GM12878 (cell line): Measurements from ENCODE around the gene UST. TPM values are rescaled to one million over a fixed set of nuclear protein-coding genes. Genes with fewer than 3 reads are reported as not detected.

Source experiments
- ATAC-seq: fragments of 200-7000 bp; cut with Tn5 transposase; 3 replicates; pipeline ENCODE4 v1.9.1; 2020; ENCODE audit warnings: mild to moderate bottlenecking, moderate library complexity
- BruUV-seq: library from RNA; stranded (reverse); fragments of 400-500 nt; replicated peaks from 2 replicates; lab custom pipeline; 2021; lab: Mats Ljungman, UMichigan
- CTCF ChIA-PET: fragments of 300-600 bp; sonication (Branson Sonifier 250); formaldehyde crosslinking; extraction: SDS; loops from one replicate; lab custom pipeline; 2021; ENCODE audit warnings: inconsistent platforms; lab: Yijun Ruan, JAX
- POLR2A ChIA-PET: fragments of 350-600 bp; formaldehyde crosslinking; extraction: SDS; loops from one replicate; lab custom pipeline; 2021; ENCODE audit warnings: inconsistent platforms; lab: Charles Lee
- RAD21 ChIA-PET: fragments of 300-600 bp; sonication (Branson Sonifier 250); formaldehyde crosslinking; loops from one replicate; lab custom pipeline; 2023; ENCODE audit warnings: antibody characterized with exemption; ENCODE audit not compliant: unreplicated experiment; lab: Charles Lee
- SMC1A ChIA-PET: fragments of 300-600 bp; sonication (Branson Sonifier 250); formaldehyde crosslinking; loops from one replicate; lab custom pipeline; 2023; ENCODE audit not compliant: unreplicated experiment, uncharacterized antibody; lab: Charles Lee
- DNase-seq: peaks from one replicate; pipeline ENCODE4 v3.0.0-alpha.2; 2011; ENCODE audit warnings: low read depth, low spot score
- FAIRE-seq: peaks from 3 replicates; lab custom pipeline; 2011; peaks lifted over from hg19 to GRCh38; lab: Jason Lieb, UNC
- H2AFZ ChIP-seq: 2 replicates; pipeline ENCODE4 v1.6.0; 2011; ENCODE audit warnings: low read depth, low read length, control low read depth; ENCODE audit not compliant: control insufficient read depth
- H3K27ac ChIP-seq: 2 replicates; pipeline ENCODE4 v1.5.1; 2011; ENCODE audit warnings: control low read depth; ENCODE audit not compliant: control insufficient read depth, insufficient read depth
- H3K27me3 ChIP-seq, 2 experiments: replicated peaks in 1 of 2; 2 replicates each; pipeline versions ENCODE4 v1.6.0 to v1.6.1; 2011; ENCODE audit warnings: low read length in 1 of 2; ENCODE audit not compliant: control insufficient read depth in 2 of 2, insufficient read depth in 2 of 2
- H3K36me3 ChIP-seq, 2 experiments: 2 replicates each; pipeline ENCODE4 v1.5.1; 2011; ENCODE audit warnings: low read length in 1 of 2; ENCODE audit not compliant: control insufficient read depth in 2 of 2, insufficient read depth in 2 of 2
- H3K4me1 ChIP-seq: 2 replicates; pipeline ENCODE4 v1.6.1; 2011; ENCODE audit warnings: mild to moderate bottlenecking, low read length, moderate library complexity, mixed read lengths; ENCODE audit not compliant: control insufficient read depth, insufficient read depth
- H3K4me2 ChIP-seq: 2 replicates; pipeline ENCODE4 v1.6.0; 2011; ENCODE audit warnings: control low read depth; ENCODE audit not compliant: control insufficient read depth, insufficient read depth
- H3K4me3 ChIP-seq: fragments of 200-600 bp; sonication (generic); 2 replicates; pipeline ENCODE4 v1.5.1; 2016
- H3K79me2 ChIP-seq: 2 replicates; pipeline ENCODE4 v1.6.0; 2011; ENCODE audit warnings: low read length; ENCODE audit not compliant: control insufficient read depth, insufficient read depth
- H3K9ac ChIP-seq: 2 replicates; pipeline ENCODE4 v1.8.0; 2011; ENCODE audit warnings: low read length, control low read depth, mixed read lengths; ENCODE audit not compliant: control insufficient read depth, insufficient read depth
- H3K9me3 ChIP-seq: replicated peaks from 3 replicates; pipeline ENCODE4 v1.5.1; 2011; ENCODE audit warnings: mild to moderate bottlenecking, low read length; ENCODE audit not compliant: control insufficient read depth, insufficient read depth
- H4K20me1 ChIP-seq: 2 replicates; pipeline ENCODE4 v1.6.0; 2011; ENCODE audit not compliant: control insufficient read depth, insufficient read depth
- BACH1 ChIP-seq: fragments of 450-650 bp; IDR thresholded peaks from 2 replicates; pipeline ENCODE4 v1.6.1; 2017; ENCODE audit warnings: mild to moderate bottlenecking, borderline replicate concordance
- EP300 ChIP-seq, 2 experiments: fragments of 150-350 bp in 1 of 2; IDR thresholded peaks; 2 replicates each; pipeline ENCODE4 v1.6.1; 2011 to 2012; ENCODE audit warnings: low read depth in 2 of 2, low read length in 2 of 2, borderline replicate concordance in 1 of 2, improper control_type of control experiment in 1 of 2, inconsistent platforms in 1 of 2; ENCODE audit not compliant: control insufficient read depth in 1 of 2
- FOS ChIP-seq: IDR thresholded peaks from 3 replicates; pipeline ENCODE4 v1.6.1; 2011; ENCODE audit warnings: borderline replicate concordance; ENCODE audit not compliant: insufficient read length; ENCODE audit errors: extremely low read depth
- GATAD2B ChIP-seq: fragments of 450-650 bp; conservative IDR thresholded peaks from 2 replicates; pipeline ENCODE4 v1.6.1; 2017; ENCODE audit warnings: low read depth, mild to moderate bottlenecking, moderate library complexity
- IKZF2 ChIP-seq, 2 experiments: fragments of 450-650 bp; IDR thresholded peaks; 2 replicates each; pipeline ENCODE4 v1.6.1; 2017; ENCODE audit warnings: mild to moderate bottlenecking in 2 of 2, moderate library complexity in 2 of 2
- LARP7 ChIP-seq: fragments of 450-650 bp; IDR thresholded peaks from 2 replicates; pipeline ENCODE4 v1.6.1; 2017; ENCODE audit warnings: mild to moderate bottlenecking
- MXI1 ChIP-seq: fragments of 150-350 bp; IDR thresholded peaks from 2 replicates; pipeline ENCODE4 v1.6.1; 2011; ENCODE audit warnings: low read depth, mild to moderate bottlenecking, inconsistent platforms, low read length, improper control_type of control experiment
- PAX5 ChIP-seq: IDR thresholded peaks from 2 replicates; pipeline ENCODE4 v1.6.1; 2011; ENCODE audit warnings: low read depth, low read length, borderline replicate concordance
- POU2F2 ChIP-seq: IDR thresholded peaks from 3 replicates; pipeline ENCODE4 v1.6.1; 2011; ENCODE audit warnings: low read depth, mild to moderate bottlenecking, low read length, borderline replicate concordance
- RAD51 ChIP-seq: fragments of 450-650 bp; IDR thresholded peaks from 2 replicates; pipeline ENCODE4 v1.6.1; 2016; ENCODE audit warnings: moderate library complexity, mild to moderate bottlenecking, inconsistent platforms
- SMAD1 ChIP-seq: fragments of 450-650 bp; IDR thresholded peaks from 2 replicates; pipeline ENCODE4 v1.6.1; 2018; ENCODE audit warnings: mild to moderate bottlenecking, low read depth; ENCODE audit not compliant: partially characterized antibody
- TCF7 ChIP-seq: IDR thresholded peaks from 2 replicates; pipeline ENCODE4 v1.6.1; 2014; ENCODE audit warnings: antibody characterized with exemption, borderline replicate concordance
- ZNF207 ChIP-seq: fragments of 450-650 bp; IDR thresholded peaks from 2 replicates; pipeline ENCODE4 v1.6.1; 2014; ENCODE audit warnings: antibody characterized with exemption, mild to moderate bottlenecking, borderline replicate concordance
- ZNF274 ChIP-seq: IDR thresholded peaks from one replicate; pipeline ENCODE4 v1.8.0; 2011; ENCODE audit not compliant: insufficient read length, insufficient read depth
- WGBS: methylation state at CpG from one replicate; pipeline ENCODE4 v1.1.6; 2016; ENCODE audit warnings: low lambda C conversion rate; ENCODE audit not compliant: insufficient replicate concordance, insufficient coverage; ENCODE audit errors: missing lambda C conversion rate; 5-methylcytosine and 5-hydroxymethylcytosine counted together
- in situ Hi-C: fragments of 300-500 bp; cut with MboI; formaldehyde crosslinking; loops from 9 replicates; pipeline ENCODE4 v1.14.3; 2018; ENCODE audit warnings: mixed read lengths
- intact Hi-C: fragments of 100-400 bp; cut with micrococcal nuclease; formaldehyde crosslinking; loops from one replicate; pipeline ENCODE4 v1.14.2; 2022; ENCODE audit not compliant: unreplicated experiment
- polyA plus RNA-seq, 11 experiments: library from polyadenylated mRNA; depleted of rRNA in 4 of 11; unstranded in 6 of 11; stranded (reverse) in 5 of 11; fragments of >200 nt; fragmentation: Nextera tagmentation in 4 of 11; fragmentation: Illumina TruSeq in 1 of 11; extraction: Ambion mirVana in 4 of 11; extraction: Trizol in 1 of 11; gene quantifications; 1 replicate in 1 of 11; 2 replicates in 10 of 11; pipeline versions ENCODE4 v1.2.1 to v1.2.3, GENCODE V29; 2011 to 2016; ENCODE audit warnings: inconsistent platforms in 2 of 11, missing spikeins in 2 of 11, low read depth in 1 of 11
- total RNA-seq, 4 experiments: library from RNA; depleted of rRNA in 3 of 4; stranded (reverse); fragments of >200 nt in 3 of 4; fragmentation: Illumina TruSeq in 1 of 4; extraction: Trizol in 1 of 4; gene quantifications; 2 replicates each; pipeline versions ENCODE4 v1.2.1 to v1.2.3, GENCODE V29; 2013 to 2021
- TF ChIP-seq, protein P1 (sequence below): IDR thresholded peaks from 2 replicates; pipeline ENCODE4 v1.6.1; 2011; ENCODE audit warnings: borderline replicate concordance, low read depth, mild to moderate bottlenecking, moderate library complexity, mixed read lengths, low read length; ENCODE audit not compliant: insufficient read depth; ENCODE audit errors: extremely low read length
- TF ChIP-seq, protein P2 (sequence below): fragments of 150-350 bp; IDR thresholded peaks from 2 replicates; pipeline ENCODE4 v1.6.1; 2016; ENCODE audit warnings: low read depth, low read length
- TF ChIP-seq, protein P3 (sequence below): fragments of 450-650 bp; IDR thresholded peaks from 2 replicates; pipeline ENCODE4 v1.6.1; 2018; ENCODE audit warnings: mild to moderate bottlenecking, low read depth, moderate library complexity; ENCODE audit not compliant: partially characterized antibody
- TF ChIP-seq, protein P4 (sequence below): IDR thresholded peaks from 2 replicates; pipeline ENCODE4 v1.6.1; 2011; ENCODE audit warnings: low read depth, mild to moderate bottlenecking, low read length, moderate library complexity, borderline replicate concordance; ENCODE audit errors: extremely low read depth

Gene UST
- total and polyA plus RNA-seq, 10 of the 15 experiments (the other 5 are each of a cell fraction or from before 2014, with no cell fraction given): 0.74 to 43.3 (median 2.2) TPM

DNA sequence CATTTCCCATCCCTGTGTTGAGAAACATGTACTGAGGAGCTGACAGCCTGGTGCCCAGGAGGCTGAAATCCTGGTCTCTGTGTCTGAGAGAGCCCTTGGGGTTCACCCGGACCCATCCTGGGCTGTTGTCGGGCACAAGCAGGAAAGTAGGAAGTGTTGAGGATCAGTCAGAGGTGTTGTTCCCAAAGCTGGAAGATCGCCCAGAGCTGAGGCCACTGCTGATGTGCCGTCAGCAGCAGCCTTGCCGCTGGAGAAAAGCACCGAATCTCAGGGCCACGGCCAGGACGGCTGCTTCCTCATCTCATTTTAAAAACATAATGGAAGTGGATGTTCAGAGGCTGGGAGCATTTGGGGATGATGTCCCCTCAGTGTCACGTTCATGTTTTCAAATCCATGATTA lies 218.5 kb downstream of the UST start:
- POLR2A ChIA-PET: no interaction called here
- Histone ChIP-seq H3K9me3 (no peaks in the 10 kb centered on the region), H3K4me3 (no peak overlapping the region), H2AFZ (no peak overlapping the region), H4K20me1 (0 out of 2 replicates have a peak, but pooled peaks cover 4% of the 10 kb centered on the region), H3K27me3 (0 out of 4 replicates have a peak, but pooled peaks cover 0 to 2% of the 10 kb centered on the region in 2 experiments), H3K36me3 (no peaks in the 10 kb centered on the region; a peak in 1 of 4 replicates), H3K9ac (no peak overlapping the region), H3K4me1 (no peaks in the 10 kb centered on the region), H3K79me2 (no peaks in the 10 kb centered on the region), H3K4me2 (no peak overlapping the region), H3K27ac (no peak overlapping the region)
- intact Hi-C loops (no loop called here), in situ Hi-C loops (no loop called here)
- DNase-seq (no peak), ATAC-seq (no peak), FAIRE-seq (no peak)
- CTCF ChIA-PET: no interaction called here
- RAD21 ChIA-PET: no interaction called here
- BruUV-seq: no TSS peak
- WGBS: 57% methylated on average over 9 of the region's 9 CpGs
- SMC1A ChIA-PET: no interaction called here
- TF ChIP-seq IKZF2 (IDR thresholded peaks at IDR 0.05) (no peak), ZNF274 (no peak), FOS (no peak), TCF7 (no peak), GATAD2B (no peak), EP300 (IDR thresholded peaks at IDR 0.05; ENCODE audit: borderline replicate concordance in 1 of 2, control insufficient read depth in 1 of 2, low read depth in 2 of 2, low read length in 2 of 2) (no peak), MXI1 (no peak), POU2F2 (no peak), ZNF207 (no peak), RAD51 (no peak), SMAD1 (no peak), LARP7 (no peak), BACH1 (no peak), PAX5 (no peak)
- TF ChIP-seq, protein P1, sequence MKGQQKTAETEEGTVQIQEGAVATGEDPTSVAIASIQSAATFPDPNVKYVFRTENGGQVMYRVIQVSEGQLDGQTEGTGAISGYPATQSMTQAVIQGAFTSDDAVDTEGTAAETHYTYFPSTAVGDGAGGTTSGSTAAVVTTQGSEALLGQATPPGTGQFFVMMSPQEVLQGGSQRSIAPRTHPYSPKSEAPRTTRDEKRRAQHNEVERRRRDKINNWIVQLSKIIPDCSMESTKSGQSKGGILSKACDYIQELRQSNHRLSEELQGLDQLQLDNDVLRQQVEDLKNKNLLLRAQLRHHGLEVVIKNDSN: no peak
- TF ChIP-seq, protein P2, sequence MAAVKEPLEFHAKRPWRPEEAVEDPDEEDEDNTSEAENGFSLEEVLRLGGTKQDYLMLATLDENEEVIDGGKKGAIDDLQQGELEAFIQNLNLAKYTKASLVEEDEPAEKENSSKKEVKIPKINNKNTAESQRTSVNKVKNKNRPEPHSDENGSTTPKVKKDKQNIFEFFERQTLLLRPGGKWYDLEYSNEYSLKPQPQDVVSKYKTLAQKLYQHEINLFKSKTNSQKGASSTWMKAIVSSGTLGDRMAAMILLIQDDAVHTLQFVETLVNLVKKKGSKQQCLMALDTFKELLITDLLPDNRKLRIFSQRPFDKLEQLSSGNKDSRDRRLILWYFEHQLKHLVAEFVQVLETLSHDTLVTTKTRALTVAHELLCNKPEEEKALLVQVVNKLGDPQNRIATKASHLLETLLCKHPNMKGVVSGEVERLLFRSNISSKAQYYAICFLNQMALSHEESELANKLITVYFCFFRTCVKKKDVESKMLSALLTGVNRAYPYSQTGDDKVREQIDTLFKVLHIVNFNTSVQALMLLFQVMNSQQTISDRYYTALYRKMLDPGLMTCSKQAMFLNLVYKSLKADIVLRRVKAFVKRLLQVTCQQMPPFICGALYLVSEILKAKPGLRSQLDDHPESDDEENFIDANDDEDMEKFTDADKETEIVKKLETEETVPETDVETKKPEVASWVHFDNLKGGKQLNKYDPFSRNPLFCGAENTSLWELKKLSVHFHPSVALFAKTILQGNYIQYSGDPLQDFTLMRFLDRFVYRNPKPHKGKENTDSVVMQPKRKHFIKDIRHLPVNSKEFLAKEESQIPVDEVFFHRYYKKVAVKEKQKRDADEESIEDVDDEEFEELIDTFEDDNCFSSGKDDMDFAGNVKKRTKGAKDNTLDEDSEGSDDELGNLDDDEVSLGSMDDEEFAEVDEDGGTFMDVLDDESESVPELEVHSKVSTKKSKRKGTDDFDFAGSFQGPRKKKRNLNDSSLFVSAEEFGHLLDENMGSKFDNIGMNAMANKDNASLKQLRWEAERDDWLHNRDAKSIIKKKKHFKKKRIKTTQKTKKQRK: no peak
- TF ChIP-seq, protein P3, sequence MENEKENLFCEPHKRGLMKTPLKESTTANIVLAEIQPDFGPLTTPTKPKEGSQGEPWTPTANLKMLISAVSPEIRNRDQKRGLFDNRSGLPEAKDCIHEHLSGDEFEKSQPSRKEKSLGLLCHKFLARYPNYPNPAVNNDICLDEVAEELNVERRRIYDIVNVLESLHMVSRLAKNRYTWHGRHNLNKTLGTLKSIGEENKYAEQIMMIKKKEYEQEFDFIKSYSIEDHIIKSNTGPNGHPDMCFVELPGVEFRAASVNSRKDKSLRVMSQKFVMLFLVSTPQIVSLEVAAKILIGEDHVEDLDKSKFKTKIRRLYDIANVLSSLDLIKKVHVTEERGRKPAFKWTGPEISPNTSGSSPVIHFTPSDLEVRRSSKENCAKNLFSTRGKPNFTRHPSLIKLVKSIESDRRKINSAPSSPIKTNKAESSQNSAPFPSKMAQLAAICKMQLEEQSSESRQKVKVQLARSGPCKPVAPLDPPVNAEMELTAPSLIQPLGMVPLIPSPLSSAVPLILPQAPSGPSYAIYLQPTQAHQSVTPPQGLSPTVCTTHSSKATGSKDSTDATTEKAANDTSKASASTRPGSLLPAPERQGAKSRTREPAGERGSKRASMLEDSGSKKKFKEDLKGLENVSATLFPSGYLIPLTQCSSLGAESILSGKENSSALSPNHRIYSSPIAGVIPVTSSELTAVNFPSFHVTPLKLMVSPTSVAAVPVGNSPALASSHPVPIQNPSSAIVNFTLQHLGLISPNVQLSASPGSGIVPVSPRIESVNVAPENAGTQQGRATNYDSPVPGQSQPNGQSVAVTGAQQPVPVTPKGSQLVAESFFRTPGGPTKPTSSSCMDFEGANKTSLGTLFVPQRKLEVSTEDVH: no peak
- TF ChIP-seq, protein P4, sequence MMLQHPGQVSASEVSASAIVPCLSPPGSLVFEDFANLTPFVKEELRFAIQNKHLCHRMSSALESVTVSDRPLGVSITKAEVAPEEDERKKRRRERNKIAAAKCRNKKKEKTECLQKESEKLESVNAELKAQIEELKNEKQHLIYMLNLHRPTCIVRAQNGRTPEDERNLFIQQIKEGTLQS: no peak
